GM15510 (cell line): Measurements from ENCODE around the gene IDH1.

Experiments
- POLR2A ChIP-seq: IDR thresholded peaks from 3 replicates; pipeline ENCODE4 v1.6.1; 2011; ENCODE audit warnings: borderline replicate concordance; ENCODE audit not compliant: insufficient read length; ENCODE audit errors: extremely low read depth

The IDH1 gene

DNA sequence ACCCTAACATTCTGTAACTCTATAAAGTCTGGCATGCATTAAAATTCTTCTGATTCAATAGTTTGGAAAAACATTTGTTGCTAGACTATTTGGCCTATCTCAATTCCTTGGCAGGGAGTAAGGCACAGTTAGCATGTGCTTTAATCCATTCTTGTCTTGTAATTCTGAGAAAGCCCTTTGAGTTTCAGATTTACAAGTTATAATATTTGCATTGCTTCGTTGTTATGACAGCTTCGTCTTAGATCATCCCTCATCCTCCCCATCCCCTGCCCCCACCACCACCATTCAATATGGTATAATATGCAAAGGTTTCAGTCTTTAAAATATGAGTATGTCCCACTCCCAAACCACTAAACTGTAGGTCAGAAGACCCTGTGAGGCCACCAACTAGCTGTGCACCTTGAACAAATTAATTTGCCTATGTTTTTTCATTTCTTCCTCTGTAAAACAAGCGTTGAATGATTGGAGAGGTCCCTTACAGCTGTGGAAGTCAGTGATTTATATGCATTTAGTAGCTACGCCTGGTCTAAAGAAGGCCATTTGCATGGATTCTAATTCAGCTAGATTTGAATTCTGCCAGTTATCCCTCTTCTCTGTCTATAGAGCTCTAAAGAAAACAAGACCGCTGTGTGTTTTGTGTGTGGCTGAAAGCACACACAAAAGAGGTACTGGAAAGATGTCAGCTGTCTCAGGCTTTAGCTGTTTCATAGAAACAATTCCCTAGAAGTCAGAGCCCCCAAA lies 65.6 kb downstream of the IDH1 start:
- no peak for TF ChIP-seq POLR2A

DNA sequence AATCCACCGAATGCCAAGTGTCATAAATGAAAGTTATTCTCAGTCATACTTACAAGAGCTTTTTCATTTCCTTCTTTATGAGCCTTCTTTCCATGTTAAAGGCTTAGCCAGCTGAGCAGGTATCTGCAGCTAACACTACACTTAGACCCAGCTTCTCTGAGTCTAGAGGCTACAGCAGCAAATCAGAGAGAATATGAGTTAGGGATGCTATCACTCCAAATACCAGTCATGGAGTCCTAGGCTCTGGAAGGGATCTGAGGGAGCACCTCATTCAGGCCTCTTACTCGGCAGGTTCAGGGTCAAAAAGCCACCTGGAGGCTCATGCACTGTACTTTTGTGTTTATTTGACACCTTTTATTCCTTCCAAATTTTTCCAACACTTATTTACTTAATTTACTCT lies 68.0 kb downstream of the IDH1 start:
- TF ChIP-seq POLR2A, result no peak

DNA sequence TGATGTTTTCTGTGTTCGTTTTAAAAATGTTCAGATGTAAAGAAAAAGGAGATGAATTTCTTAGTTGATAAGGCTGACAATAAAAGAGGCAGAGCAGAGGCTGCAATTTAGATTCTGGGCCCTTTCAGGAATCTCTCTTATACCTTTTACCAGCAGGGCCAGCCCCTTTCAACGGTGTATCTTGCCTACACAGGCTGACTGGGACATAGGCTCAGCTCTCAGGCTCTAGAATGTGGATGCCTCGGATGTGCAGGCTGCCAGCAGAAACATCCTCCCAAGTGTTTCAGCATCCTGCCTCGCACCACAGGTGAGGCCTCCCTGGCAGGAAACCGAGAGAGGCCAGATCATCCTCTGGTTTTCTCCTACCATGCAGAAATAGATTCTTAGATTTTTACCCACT lies 68.4 kb downstream of the IDH1 start:
- TF ChIP-seq POLR2A, result no peak
